AG09309 (cell line): ENCODE results near the gene TMSB4X.
"Not testable (repeated sequence)": the region's sequence is repeated elsewhere in the genome, so short reads cannot be mapped to it uniquely, and the experiment has no call there.

ENCODE experiments used
- DNase-seq: peaks from one replicate; pipeline ENCODE4 v3.0.0-alpha.2; 2010; ENCODE audit warnings: low read depth
- H3K4me3 ChIP-seq: 2 replicates; pipeline ENCODE4 v1.5.1; 2011; ENCODE audit warnings: mild to moderate bottlenecking, low read depth, low read length, moderate library complexity; ENCODE audit not compliant: control insufficient read depth
- TF ChIP-seq, protein P1 (sequence below): IDR thresholded peaks from 2 replicates; pipeline ENCODE4 v1.5.1; 2011; ENCODE audit warnings: mild to moderate bottlenecking, low read depth, low read length, inconsistent platforms; ENCODE audit not compliant: insufficient read depth, control insufficient read depth; ENCODE audit errors: missing control alignments

The TMSB4X gene

DNA sequence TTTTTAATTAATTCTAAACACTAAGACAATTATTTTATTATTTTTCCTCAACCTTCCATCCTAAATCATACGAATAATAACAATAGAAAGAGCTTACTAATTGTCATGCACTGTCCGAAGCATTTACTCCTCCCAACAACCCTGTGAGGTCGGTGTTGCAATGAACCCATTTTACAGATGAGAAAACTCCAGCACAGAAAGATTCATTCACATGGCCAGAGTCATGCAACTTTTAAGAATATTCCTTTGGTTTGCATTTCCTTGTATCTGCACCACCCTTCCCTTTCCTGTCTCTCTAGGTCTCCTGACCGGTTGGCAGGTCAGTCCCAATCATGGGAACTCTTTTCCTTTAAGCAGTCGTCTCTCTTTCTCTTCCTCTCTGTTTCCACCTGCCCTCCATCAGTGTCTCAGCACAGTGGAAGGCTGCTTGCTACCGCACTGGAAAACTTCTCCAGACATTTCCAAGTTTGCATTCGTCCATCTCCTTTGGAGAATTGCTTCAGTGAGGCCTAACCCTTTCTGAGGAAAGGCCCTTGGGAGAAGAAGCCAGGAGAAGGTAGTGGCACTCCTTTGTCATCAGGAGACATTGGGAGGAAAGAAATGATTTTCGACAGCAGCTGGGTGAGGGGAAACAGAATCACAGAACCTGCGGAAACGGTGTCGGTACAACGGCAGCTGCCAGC lies 1.9 kb upstream of the TMSB4X start:
- TF ChIP-seq, protein P1, sequence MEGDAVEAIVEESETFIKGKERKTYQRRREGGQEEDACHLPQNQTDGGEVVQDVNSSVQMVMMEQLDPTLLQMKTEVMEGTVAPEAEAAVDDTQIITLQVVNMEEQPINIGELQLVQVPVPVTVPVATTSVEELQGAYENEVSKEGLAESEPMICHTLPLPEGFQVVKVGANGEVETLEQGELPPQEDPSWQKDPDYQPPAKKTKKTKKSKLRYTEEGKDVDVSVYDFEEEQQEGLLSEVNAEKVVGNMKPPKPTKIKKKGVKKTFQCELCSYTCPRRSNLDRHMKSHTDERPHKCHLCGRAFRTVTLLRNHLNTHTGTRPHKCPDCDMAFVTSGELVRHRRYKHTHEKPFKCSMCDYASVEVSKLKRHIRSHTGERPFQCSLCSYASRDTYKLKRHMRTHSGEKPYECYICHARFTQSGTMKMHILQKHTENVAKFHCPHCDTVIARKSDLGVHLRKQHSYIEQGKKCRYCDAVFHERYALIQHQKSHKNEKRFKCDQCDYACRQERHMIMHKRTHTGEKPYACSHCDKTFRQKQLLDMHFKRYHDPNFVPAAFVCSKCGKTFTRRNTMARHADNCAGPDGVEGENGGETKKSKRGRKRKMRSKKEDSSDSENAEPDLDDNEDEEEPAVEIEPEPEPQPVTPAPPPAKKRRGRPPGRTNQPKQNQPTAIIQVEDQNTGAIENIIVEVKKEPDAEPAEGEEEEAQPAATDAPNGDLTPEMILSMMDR, result no peak
- no peak for DNase-seq
- no peak overlapping the region for H3K4me3 ChIP-seq

DNA sequence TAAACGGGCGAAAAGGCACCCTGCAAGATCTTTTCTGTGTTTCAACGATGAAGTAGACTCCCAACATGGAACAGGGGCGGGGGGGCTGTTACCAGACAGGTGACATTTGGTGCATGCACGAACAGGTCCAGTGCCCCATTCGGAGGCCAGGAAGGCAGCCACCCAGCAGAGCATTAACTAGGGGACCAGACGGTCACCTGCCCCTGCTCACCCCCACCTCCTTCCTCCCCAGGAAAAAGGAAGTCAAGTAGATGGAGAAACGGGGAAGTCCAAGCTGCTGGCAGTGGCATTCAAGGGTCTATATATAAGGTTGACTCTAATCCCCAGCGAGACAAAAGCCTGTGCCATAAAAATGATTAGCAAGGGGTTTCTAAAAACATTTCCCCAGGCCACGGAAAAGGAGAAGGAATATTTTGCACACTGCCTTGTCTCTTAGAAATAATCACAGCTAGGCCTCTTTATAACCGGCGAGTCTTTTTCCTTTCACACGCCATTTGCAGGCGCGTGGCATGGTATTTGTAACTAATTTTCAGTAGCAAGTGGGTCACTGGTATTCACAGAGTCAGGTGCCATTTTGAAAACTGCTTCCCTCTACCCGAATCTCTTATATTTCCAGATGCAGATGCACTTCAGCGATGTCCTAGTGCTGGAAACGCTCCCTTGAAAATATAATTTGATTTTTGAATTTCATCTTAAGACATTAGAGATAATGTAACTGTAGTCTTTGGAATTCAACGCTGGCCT lies 1.2 kb upstream of the TMSB4X start:
- DNase-seq, result no peak
- no peak overlapping the region for H3K4me3 ChIP-seq
- TF ChIP-seq, protein P1, result no peak

DNA sequence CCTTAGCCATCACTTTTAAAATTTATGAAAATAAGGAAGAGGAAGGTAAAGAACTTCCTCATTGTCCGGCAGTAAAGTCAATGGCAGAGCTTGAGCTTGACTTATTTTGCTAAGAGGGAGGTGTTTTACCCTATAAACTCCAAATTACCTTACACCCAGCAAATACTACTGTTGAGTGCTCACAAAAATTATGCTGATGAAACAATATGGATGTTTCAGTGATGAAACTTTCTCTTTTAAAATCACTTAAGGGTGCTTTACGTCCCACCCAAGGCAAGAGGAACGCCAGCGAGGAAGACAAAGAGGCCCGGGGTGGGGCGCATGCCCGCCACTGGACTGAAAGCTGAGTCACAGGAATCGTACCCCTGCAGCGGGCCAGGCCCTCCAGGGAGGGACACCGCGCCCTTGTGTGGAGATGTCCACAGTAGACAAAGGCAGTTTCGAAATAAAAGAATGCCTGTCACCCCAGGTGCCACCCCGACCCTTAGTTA lies 560 bp upstream of the TMSB4X start:
- DNase-seq, result no peak
- TF ChIP-seq, protein P1, result no peak
- peak overlapping the region; percentile 80 for H3K4me3 ChIP-seq

DNA sequence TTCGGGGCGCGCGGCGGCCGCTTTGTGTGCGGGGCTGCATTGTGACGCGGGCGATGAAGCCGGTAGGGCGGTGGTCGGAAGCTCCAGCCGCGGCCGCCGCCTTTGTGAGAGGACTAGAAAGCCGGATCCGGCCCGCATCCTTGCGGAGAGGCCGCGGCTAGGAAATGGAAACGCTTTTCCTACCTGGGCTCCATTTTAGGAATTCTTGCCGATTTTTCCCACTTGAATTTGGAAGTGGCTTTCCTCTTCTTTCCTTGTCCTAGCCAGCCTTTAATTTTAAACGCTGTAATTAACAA lies 708 bp downstream of the TMSB4X start:
- peak overlapping the region; percentile 80 for H3K4me3 ChIP-seq
- TF ChIP-seq, protein P1, result no peak
- no peak for DNase-seq

DNA sequence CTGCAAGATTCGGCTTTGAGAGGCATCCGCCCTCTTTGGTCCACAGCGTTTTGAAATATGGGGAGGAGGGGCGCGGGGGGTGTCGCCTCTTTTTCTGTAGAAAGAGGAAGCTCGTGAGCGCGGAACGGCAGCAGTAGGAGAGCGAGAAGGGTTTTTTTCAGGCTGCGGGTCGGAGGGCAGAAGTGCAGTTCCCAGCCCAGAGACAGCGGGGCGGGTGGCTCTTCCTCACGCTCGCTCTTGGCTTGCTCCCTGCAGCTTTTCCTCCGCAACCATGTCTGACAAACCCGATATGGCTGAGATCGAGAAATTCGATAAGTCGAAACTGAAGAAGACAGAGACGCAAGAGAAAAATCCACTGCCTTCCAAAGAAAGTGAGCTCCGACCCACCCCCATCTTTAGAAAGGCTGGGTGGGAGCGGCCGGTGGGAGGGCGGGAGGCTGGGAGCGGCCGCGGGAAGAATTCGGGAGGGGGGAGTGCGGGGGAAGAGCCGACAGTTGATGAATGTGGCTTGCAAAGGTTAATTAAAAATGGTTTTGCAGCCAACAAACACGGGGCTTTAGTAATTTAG lies 1.2 kb downstream of the TMSB4X start:
- no peak for DNase-seq
- TF ChIP-seq, protein P1, result no peak

DNA sequence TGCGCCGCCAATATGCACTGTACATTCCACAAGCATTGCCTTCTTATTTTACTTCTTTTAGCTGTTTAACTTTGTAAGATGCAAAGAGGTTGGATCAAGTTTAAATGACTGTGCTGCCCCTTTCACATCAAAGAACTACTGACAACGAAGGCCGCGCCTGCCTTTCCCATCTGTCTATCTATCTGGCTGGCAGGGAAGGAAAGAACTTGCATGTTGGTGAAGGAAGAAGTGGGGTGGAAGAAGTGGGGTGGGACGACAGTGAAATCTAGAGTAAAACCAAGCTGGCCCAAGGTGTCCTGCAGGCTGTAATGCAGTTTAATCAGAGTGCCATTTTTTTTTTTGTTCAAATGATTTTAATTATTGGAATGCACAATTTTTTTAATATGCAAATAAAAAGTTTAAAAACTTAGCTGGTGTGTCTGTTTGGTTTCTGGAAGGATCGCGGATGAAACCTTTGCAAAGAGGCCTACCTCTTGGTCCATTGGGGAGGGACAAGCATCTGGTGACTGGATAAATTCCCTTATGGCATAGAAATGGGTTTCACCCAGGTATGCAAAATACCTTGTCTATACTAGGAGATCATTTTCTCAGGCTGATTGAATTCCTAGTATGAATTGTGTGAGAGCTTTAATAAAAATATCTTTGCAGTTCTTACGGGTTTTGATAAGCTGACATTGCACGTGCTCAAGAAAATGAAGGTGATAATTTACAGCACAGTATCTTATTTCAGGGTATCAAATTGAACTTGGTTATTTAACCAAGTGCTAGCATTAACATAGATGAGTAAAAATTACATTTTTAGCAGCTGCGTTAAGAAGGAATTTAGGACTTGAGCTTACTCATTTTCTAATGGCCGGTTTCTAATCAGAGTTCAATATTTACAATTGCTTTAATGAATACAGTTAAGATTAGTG lies 2.2 kb downstream of the TMSB4X start:
- H3K4me3 ChIP-seq, result peak overlapping the region; percentile 80
- DNase-seq, result not testable (repeated sequence)

More for the DNA sequence above, 1.2 kb downstream of the TMSB4X start:
- peak overlapping the region; percentile 80 for H3K4me3 ChIP-seq
